Measurements from ENCODE around the gene CORO2A.

Gene CORO2A, protein sequence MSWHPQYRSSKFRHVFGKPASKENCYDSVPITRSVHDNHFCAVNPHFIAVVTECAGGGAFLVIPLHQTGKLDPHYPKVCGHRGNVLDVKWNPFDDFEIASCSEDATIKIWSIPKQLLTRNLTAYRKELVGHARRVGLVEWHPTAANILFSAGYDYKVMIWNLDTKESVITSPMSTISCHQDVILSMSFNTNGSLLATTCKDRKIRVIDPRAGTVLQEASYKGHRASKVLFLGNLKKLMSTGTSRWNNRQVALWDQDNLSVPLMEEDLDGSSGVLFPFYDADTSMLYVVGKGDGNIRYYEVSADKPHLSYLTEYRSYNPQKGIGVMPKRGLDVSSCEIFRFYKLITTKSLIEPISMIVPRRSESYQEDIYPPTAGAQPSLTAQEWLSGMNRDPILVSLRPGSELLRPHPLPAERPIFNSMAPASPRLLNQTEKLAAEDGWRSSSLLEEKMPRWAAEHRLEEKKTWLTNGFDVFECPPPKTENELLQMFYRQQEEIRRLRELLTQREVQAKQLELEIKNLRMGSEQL

GRCh38 chr9:98192503-98193335, at the start of gene CORO2A:
Gene CORO2A, minus strand, starts transcription at chr9:98192637. Its CDS starts 34,977 bp downstream, at chr9:98157660.
- Histone ChIP-seq H3K9me3 (ENCODE audit: control insufficient read depth, insufficient read depth, low read depth, low read length) (no peaks in the 10 kb centered on the region), H3K27ac (ENCODE audit: extremely low read depth, low read depth, low read length) (peak within 1 kb of the TSS; percentile 32; the same call in 1 of the 2 replicates), H3K36me3 (ENCODE audit: control insufficient read depth in 2 of 2, insufficient read depth in 1 of 2, low read length in 2 of 2) (no peaks in the 10 kb centered on the region), H3K4me3 (ENCODE audit: low read depth, low read length) (peak within 1 kb of the TSS; percentile 58), H3K4me1 (ENCODE audit: control insufficient read depth, insufficient read depth, low read length) (no peaks in the 10 kb centered on the region)
- ChIA-PET CTCF (interaction anchor here (0.6 to 2.0 kb wide), 23 partner anchors 8 to 272 kb away, joined by 3 to 11 read pairs (median 4); partner anchors contain the start of genes NANS and TRMO), POLR2A (interaction anchor here (0.7 to 2.0 kb wide), 7 partner anchors 63 to 136 kb away, joined by 3 to 9 read pairs (median 3); partner anchors contain the start of genes NANS, TBC1D2 and TRIM14)
- TF ChIP-seq ZNF623 (tag by site-specific recombination; IDR thresholded peaks at IDR 0.05), result no peak
- TF ChIP-seq ZEB2 (tag by site-specific recombination; IDR thresholded peaks at IDR 0.05), result peak; percentile 80
- TF ChIP-seq, protein P1, sequence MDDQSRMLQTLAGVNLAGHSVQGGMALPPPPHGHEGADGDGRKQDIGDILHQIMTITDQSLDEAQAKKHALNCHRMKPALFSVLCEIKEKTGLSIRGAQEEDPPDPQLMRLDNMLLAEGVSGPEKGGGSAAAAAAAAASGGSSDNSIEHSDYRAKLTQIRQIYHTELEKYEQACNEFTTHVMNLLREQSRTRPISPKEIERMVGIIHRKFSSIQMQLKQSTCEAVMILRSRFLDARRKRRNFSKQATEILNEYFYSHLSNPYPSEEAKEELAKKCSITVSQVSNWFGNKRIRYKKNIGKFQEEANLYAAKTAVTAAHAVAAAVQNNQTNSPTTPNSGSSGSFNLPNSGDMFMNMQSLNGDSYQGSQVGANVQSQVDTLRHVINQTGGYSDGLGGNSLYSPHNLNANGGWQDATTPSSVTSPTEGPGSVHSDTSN (CRISPR knock-in tag; IDR thresholded peaks at IDR 0.05), result no peak
- TF ChIP-seq ZNF366 (tag by site-specific recombination; conservative IDR thresholded peaks at IDR 0.05), result peak; percentile 24; the same call in 1 of the 2 replicates
- TF ChIP-seq ZNF350 (tag by site-specific recombination; IDR thresholded peaks at IDR 0.05), result no peak
- TF ChIP-seq, protein P2, sequence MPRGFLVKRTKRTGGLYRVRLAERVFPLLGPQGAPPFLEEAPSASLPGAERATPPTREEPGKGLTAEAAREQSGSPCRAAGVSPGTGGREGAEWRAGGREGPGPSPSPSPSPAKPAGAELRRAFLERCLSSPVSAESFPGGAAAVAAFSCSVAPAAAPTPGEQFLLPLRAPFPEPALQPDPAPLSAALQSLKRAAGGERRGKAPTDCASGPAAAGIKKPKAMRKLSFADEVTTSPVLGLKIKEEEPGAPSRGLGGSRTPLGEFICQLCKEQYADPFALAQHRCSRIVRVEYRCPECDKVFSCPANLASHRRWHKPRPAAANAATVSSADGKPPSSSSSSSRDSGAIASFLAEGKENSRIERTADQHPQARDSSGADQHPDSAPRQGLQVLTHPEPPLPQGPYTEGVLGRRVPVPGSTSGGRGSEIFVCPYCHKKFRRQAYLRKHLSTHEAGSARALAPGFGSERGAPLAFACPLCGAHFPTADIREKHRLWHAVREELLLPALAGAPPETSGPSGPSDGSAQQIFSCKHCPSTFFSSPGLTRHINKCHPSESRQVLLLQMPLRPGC (tag by site-specific recombination; IDR thresholded peaks at IDR 0.05), result no peak
- no peak for TF ChIP-seq TCF7L2 (IDR thresholded peaks at IDR 0.05; ENCODE audit: borderline replicate concordance, low read depth, low read length)
- no peak for TF ChIP-seq FEZF1 (tag by site-specific recombination; IDR thresholded peaks at IDR 0.05)
- peak; percentile 62; the same call in 1 of the 2 replicates for TF ChIP-seq ZNF501 (tag by site-specific recombination; IDR thresholded peaks at IDR 0.05)
- peak; percentile 51; the same call in 1 of the 2 replicates for TF ChIP-seq ZNF423 (tag by site-specific recombination; IDR thresholded peaks at IDR 0.05)
- TF ChIP-seq ZNF571 (tag by site-specific recombination; IDR thresholded peaks at IDR 0.05), result no peak
- 0 out of 2 replicates have a peak, but pooled peaks have one; percentile 27 for TF ChIP-seq ZNF76 (tag by site-specific recombination; IDR thresholded peaks at IDR 0.05; ENCODE audit: borderline replicate concordance, low read depth)
- TF ChIP-seq, protein P3, sequence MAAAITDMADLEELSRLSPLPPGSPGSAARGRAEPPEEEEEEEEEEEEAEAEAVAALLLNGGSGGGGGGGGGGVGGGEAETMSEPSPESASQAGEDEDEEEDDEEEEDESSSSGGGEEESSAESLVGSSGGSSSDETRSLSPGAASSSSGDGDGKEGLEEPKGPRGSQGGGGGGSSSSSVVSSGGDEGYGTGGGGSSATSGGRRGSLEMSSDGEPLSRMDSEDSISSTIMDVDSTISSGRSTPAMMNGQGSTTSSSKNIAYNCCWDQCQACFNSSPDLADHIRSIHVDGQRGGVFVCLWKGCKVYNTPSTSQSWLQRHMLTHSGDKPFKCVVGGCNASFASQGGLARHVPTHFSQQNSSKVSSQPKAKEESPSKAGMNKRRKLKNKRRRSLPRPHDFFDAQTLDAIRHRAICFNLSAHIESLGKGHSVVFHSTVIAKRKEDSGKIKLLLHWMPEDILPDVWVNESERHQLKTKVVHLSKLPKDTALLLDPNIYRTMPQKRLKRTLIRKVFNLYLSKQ (tag by site-specific recombination; IDR thresholded peaks at IDR 0.05; ENCODE audit: borderline replicate concordance), result no peak
- TF ChIP-seq SP3 (tag by site-specific recombination; IDR thresholded peaks at IDR 0.05), result peak; percentile 59
- peak; percentile 45; the same call in 1 of the 2 replicates for TF ChIP-seq KLF1 (tag by site-specific recombination; IDR thresholded peaks at IDR 0.05)
- TF ChIP-seq PRDM1 (tag by site-specific recombination; IDR thresholded peaks at IDR 0.05), result no peak
- TF ChIP-seq, protein P4, sequence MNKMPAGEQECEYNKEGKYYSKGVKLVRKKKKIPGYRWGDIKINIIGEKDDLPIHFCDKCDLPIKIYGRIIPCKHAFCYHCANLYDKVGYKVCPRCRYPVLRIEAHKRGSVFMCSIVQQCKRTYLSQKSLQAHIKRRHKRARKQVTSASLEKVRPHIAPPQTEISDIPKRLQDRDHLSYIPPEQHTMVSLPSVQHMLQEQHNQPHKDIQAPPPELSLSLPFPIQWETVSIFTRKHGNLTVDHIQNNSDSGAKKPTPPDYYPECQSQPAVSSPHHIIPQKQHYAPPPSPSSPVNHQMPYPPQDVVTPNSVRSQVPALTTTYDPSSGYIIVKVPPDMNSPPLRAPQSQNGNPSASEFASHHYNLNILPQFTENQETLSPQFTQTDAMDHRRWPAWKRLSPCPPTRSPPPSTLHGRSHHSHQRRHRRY (tag by site-specific recombination; IDR thresholded peaks at IDR 0.05), result no peak
- no peak for TF ChIP-seq ZNF830 (tag by site-specific recombination; IDR thresholded peaks at IDR 0.05; ENCODE audit: low read depth)
- TF ChIP-seq ZNF335 (tag by site-specific recombination; conservative IDR thresholded peaks at IDR 0.05), result peak; percentile 77
- no peak for TF ChIP-seq ZNF560 (tag by site-specific recombination; IDR thresholded peaks at IDR 0.05; ENCODE audit: borderline replicate concordance)
- TF ChIP-seq GLI2 (tag by site-specific recombination; IDR thresholded peaks at IDR 0.05; ENCODE audit: borderline replicate concordance, low read depth), result no peak
- TF ChIP-seq ZNF324 (tag by site-specific recombination; IDR thresholded peaks at IDR 0.05), result no peak
- TF ChIP-seq ZXDB (tag by site-specific recombination; IDR thresholded peaks at IDR 0.05), result 0 out of 2 replicates have a peak, but pooled peaks have one; percentile 32
- no peak for TF ChIP-seq ZNF433 (tag by site-specific recombination; IDR thresholded peaks at IDR 0.05; ENCODE audit: low read depth)
- no peak for TF ChIP-seq ZNF266 (tag by site-specific recombination; IDR thresholded peaks at IDR 0.05; ENCODE audit: low read depth)
- TF ChIP-seq ZNF394 (tag by site-specific recombination; IDR thresholded peaks at IDR 0.05; ENCODE audit: borderline replicate concordance), result 0 out of 2 replicates have a peak, but pooled peaks have one; percentile 19
